Caki2 (cell line): ENCODE results near the gene ABHD15. TPM values are rescaled to one million over a fixed set of nuclear protein-coding genes. Genes with fewer than 3 reads are reported as not detected.
"Not testable (repeated sequence)": the region's sequence is repeated elsewhere in the genome, so short reads cannot be mapped to it uniquely, and the experiment has no call there.

Source experiments
- DNase-seq: peaks from one replicate; pipeline ENCODE4 v3.0.0-alpha.2; 2015; ENCODE audit warnings: low read depth
- in situ Hi-C: cut with HindIII; loops from 2 replicates; pipeline ENCODE4 v1.10.0; 2016; ENCODE audit warnings: low sequenced_read_pairs, low pct_unique_long_range_greater_than_20kb, mixed read lengths
- total RNA-seq: library from RNA; depleted of rRNA; stranded (reverse); fragments of >200 nt; shearing (Covaris generic); gene quantifications from 2 replicates; pipeline ENCODE4 v1.2.3, GENCODE V29; 2014; ENCODE audit warnings: low replicate concordance; rRNA removed

ABHD15 gene
- total RNA-seq, 1 experiment from 2014 or later = 27.6 TPM

DNA sequence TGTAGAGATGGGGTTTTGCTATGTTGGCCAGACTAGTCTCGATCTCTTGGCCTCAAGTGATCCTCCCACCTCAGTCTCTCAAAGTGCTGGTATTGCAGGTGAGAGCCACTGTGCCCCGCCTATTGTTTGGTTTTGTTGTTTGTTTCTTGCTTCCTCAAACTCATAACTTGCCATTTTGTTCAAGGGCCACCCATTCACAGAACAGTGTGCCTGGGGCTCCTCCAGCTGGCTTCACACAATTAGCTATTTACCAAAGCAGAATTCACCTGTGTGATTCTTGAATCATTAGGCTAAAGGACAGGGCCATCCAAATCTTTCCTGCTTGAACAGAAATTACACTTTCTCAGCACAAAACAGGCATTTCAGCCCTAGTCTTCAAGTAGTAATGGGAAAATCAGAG, 7.2 kb downstream of the ABHD15 start:
- no peak for DNase-seq
- in situ Hi-C loops = no loop called here

DNA sequence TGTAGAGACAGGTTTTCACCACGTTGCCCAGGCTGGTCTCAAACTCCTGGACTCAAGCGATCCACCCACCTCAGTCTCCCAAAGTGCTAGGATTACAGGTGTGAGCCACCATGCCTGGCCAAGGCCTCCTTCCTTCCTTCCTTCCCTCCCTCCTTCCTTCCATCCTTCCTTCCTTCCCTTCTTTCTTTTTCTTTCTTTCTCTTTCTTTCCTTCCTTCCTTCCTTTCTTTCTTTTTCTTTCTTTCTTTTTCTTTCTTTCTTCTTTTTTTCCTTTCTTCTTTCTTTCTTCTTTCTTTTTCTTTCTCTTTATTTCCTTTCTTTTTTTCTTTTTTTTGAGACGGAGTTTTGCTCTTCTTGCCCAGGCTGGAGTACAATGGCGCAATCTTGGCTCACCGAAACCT, 8.7 kb downstream of the ABHD15 start:
- DNase-seq, in situ Hi-C loops: not testable (repeated sequence)

DNA sequence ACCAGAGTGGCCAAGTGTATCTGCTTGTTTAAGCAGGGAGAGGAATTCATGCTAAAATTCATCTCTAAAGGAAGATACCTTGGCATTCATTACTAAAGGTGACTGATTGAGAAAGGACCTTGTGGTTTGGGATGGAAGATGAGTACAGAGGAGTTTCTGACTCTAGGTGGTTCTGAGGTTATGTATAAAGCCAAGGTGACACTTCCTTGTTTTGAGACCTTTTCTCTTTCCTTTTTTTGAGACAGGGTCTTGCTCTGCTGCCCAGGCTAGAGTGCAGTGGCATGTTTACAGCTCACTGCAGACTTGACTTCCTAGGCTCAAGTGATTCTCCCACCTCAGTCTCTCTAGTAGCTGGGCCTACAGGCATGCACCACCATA, 9.1 kb downstream of the ABHD15 start:
- in situ Hi-C loops = no loop called here
- no peak for DNase-seq

DNA sequence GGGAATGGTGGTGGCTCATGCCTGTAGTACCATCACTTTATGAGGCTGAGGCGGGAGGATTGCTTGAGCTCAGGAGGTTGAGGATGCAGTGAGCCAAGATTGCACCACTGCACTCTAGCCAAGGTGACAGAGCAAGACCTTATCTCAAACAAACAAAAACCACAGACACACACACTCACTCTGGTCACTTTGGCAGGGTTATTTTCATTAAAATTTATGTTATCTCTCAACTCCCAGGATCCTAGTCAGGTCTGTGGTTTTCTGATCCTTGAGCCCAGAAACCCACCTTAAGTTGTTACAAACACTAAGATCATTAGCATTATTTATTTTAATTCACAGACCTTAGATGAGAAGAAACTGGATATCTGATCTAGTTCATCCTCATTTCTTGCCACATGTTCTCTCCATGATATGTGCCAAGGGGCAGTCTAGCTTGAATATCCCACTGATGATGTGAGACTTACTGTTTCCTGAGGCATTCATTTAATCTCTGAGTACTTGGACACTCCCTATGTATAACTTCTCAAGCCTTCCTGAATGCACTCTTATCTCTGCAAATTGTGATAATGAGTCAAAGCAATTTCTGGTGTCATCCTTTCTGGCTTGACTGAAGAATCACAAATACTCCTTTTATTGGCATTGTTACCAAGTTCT, 9.6 kb downstream of the ABHD15 start:
- peak; percentile 93 for DNase-seq
- in situ Hi-C loops = no loop called here

DNA sequence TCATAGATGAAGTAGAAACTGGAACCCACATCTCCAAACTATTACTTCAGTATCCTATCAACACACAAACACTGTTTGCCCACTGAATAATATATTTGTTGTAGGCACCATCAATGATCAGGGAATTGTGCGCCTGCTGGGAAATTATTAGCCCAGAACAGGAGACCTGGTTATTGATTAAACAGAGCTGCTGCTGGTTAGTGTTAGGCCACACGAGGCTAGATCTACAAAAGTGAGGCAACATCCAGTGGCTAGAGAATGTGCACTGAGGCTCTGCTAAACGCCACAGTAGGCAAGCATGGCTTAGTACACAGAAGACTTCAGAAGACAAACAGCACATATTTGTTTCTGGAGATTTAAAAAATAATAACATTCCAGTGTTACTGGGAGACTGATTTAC, 11.0 kb downstream of the ABHD15 start:
- in situ Hi-C loops = no loop called here
- peak; percentile 77 for DNase-seq

DNA sequence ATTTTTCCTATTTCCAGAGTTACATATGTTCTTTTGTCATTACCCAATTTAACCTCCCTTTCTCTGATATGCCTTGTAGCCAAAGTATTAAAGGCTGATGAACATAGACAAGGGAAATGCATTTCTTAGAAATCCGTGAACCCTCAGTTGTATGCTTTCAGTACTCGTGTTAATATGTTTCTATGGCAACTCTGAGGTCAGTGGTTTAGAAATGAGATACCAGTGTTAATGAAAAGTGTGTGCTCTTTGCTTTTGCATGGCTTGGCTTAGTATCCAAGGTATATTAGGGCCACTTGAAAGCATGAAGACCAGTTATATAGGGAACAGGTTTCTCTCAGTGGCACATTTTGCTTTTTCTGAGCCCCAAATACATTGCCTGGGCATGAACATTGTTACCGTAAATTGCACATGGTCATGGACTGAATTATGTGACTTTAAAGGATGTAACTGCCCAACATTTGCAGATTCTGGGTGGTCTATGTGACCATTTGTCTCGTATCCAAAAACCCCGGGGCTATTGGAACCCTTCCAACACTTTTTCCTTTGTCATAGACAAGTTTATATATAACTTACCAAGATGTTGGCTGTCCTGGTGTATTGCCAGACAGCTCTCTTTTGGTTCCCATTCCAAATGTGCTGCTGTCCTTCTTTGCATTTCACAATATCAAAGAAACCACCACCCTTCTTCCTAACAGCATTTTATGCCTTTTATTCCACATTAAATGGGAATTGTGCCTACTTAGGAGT, 17.5 kb downstream of the ABHD15 start:
- in situ Hi-C loops = no loop called here
- DNase-seq = no peak

DNA sequence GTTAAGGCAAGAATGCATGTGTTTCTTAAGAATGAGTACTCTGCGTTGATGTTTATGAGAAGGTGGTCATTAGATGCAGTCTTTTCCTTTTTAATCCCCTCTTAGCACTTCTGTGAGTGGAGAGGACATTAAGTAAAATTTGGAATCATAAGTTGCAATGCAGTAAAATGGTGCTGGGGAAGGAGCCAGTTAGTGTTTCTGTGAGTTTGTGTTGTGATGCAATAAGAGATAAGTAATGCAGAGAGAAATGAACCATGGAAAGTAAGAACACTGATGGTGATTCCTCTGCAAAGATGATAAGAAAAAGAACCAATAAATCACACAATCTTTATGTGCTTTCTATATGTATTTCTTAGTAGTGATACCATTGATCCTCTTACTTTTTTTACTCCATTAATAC, 20.0 kb downstream of the ABHD15 start:
- in situ Hi-C loops = no loop called here
- no peak for DNase-seq

DNA sequence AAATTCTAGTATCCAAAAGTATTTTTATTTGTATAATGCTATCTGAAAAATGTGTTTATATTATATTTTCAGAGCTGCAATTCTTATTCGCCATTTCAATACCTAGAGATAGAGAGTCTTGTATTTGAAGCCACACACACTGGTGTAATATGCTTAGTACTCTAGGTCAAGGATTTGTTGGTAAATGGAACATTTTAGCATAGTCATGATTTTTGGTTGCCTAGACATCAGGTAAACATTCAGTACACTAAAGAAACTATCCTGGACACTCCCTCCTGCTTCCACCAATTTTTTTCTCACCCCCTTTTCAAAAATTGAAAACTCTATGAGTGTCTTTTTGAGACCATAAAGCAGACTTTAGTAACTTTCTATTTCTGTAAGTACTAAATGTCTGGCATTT, 20.8 kb downstream of the ABHD15 start:
- in situ Hi-C loops = no loop called here

DNA sequence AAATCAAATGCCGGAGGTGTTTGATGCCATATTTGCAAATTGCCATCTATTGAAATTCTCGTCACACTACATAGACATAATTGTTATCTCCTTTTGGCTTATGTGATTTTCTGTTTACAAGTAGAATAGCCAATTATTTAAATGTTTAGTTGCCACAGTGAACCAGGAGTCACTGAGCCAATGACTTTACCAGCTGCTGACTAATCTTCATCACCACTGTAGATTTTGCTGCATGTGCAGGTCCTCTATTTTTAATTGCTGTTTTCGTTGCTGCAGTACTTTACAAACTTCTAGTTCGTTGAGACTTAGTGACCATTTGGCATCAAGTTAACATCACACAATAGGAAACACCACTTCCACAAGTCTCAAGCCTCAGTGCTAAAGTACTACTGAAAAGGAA, 22.8 kb downstream of the ABHD15 start:
- DNase-seq = no peak
- in situ Hi-C loops = no loop called here

More for the DNA sequence above, 20.8 kb downstream of the ABHD15 start:
- peak; percentile 42 for DNase-seq

DNA sequence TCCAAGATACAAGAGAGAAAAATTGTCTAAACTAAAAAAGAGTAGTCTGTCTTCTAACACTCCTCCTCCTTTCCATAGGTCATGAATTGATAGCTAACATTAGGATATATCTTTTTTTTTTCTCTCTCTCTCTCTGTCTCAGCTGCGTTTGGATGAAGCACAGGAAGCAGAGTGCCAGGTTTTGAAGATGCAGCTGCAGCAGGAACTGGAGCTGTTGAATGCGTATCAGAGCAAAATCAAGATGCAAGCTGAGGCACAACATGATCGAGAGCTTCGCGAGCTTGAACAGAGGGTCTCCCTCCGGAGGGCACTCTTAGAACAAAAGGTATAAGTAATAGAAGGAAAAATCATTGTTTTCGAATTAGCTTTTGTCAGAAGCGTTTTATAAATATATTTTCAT, 32.9 kb downstream of the ABHD15 start:
- in situ Hi-C loops = no loop called here

DNA sequence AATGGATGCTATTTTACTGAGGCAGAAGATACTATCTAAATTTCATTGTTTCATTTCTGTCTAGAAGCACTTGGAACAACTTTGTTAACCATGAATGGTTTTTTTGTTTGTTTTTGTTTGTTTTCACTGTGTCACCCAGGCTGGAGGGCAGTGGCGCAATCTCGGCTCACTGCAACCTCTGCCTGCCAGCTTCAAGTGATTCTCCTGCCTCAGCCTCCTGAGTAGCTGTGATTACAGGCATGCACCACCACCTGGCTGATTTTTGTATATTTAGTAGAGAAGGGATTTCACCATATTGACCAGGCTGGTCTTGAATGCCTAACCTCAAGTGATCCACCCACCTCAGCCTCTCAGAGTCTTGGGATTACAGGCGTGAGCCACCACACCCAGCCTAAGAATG, 40.5 kb downstream of the ABHD15 start:
- no peak for DNase-seq
- in situ Hi-C loops = no loop called here

More for the DNA sequence above, 32.9 kb downstream of the ABHD15 start:
- no peak for DNase-seq

DNA sequence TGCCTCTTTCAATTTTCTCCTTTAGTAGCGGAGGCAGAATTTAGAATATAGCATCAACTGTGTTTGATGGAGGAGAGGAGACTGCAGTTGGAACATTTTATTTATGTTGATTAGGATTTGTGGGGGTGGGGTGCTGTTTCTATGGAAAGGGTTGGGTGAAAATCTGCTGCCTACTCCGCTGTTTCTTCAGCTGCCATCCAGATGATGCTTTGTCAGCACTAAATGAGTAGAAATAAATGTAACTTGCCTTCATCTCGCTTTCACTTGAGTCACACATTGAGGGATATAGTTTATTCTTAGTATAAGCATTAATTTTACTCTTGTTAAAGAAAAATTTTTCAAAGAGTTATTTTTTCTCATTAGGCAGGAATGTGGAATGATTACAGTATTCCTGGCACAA, 42.1 kb downstream of the ABHD15 start:
- DNase-seq = no peak
- in situ Hi-C loops = no loop called here

DNA sequence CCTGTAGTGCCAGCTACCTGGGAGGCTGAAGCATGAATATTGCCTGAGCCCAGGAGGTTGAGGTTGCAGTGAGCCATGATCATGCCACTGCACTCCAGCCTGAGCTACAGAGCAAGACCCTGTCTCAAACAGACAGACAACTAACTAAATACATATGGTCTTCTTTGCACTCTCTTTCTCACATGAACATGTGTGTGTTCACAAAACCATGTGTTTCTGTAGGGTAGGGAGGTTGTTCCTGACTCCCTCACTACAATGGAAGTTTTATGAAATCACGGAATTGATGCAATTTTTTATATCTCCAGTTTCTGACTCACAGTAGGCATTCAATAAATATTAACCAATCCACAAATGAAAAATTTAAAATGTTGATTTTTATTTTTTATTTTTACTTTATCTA, 48.5 kb downstream of the ABHD15 start:
- DNase-seq = no peak
- in situ Hi-C loops = no loop called here

DNA sequence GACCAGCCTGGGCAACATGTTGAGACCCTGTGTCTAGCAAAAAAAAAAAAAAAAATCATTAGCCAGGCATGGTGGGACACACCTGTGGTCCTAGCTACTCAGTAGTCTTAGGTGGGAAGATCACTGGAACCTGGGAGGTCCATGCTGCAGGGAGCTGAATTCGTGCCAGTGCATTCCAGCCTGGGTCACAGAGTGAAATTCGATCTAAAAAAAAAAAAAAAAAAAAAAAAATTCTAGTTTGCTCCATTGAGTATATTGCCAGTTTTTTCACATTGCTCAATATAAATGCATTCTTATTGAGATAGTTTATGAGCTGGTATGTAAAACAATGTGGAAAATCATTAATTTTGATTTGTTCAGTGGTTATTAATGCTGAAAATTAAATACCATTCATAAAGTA, 52.0 kb downstream of the ABHD15 start:
- in situ Hi-C loops = no loop called here

DNA sequence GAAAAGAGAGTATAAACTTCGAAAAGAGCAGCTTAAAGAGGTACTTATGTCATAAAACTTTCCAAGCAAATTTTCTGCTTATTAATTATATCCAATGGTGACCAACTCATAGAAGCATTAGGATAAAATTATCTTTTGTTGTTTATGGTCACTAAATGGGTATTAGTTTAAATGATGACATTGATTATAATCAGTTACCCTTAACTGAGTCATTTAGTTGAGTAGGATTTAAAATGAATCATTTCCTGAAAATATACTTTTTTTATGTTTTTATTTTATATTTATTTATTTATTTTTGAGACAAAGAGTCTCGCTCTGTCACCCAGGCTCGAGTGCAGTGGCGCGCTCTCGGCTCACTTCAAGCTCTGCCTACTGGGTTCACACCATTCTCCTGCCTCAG, 55.9 kb downstream of the ABHD15 start:
- no peak for DNase-seq
- in situ Hi-C loops = no loop called here

More for the DNA sequence above, 52.0 kb downstream of the ABHD15 start:
- no peak for DNase-seq

Other genes starting within 250 kb of the ABHD15 start
- 13.6 and 14.2 TPM in 2 replicates for gene TAOK1, start 176.7 kb downstream of the ABHD15 start, total RNA-seq
- gene TP53I13, start 1.7 kb upstream of the ABHD15 start, total RNA-seq = 113 and 134 TPM in 2 replicates
- 34.5 and 55.9 TPM in 2 replicates for gene GIT1, start 22.6 kb upstream of the ABHD15 start, total RNA-seq
- 15.8 and 17.3 TPM in 2 replicates for gene ANKRD13B, start 26.1 kb upstream of the ABHD15 start, total RNA-seq
- gene CORO6, start 55.9 kb upstream of the ABHD15 start, total RNA-seq = 0.95 and 6.6 TPM in 2 replicates